Panc1 (cell line): ENCODE data around the gene ADGRV1. TPM values are rescaled to one million over a fixed set of nuclear protein-coding genes. Genes with fewer than 3 reads are reported as not detected.

Experiments
- ATAC-seq: fragments of 200-7000 bp; cut with Tn5 transposase; 2 replicates; pipeline ENCODE4 v1.9.1; 2020; ENCODE audit warnings: mild to moderate bottlenecking, moderate library complexity
- BruUV-seq: library from RNA; stranded (reverse); fragments of 400-500 nt; replicated peaks from 2 replicates; lab custom pipeline; 2021; lab: Mats Ljungman, UMichigan
- CTCF ChIA-PET: fragments of 300-600 bp; sonication (Branson Sonifier 250); formaldehyde crosslinking; loops from one replicate; lab custom pipeline; 2022; ENCODE audit warnings: antibody characterized with exemption; lab: Charles Lee
- POLR2A ChIA-PET: fragments of 300-600 bp; sonication (Branson Sonifier 250); formaldehyde crosslinking; loops from one replicate; lab custom pipeline; 2022; ENCODE audit warnings: antibody characterized with exemption; lab: Charles Lee
- DNase-seq: peaks from one replicate; pipeline ENCODE4 v3.0.0-alpha.2; 2010; ENCODE audit warnings: low read depth, low spot score
- H3K27ac ChIP-seq: 2 replicates; pipeline ENCODE4 v1.5.1; 2011; ENCODE audit warnings: mild to moderate bottlenecking, low read length, inconsistent platforms
- H3K27me3 ChIP-seq: fragments of 200-500 bp; sonication (Bioruptor generic); 2 replicates; pipeline ENCODE4 v1.6.0; 2014; ENCODE audit warnings: low read length, inconsistent platforms; ENCODE audit not compliant: control insufficient read depth, insufficient read depth
- H3K36me3 ChIP-seq: fragments of 200-500 bp; sonication (Bioruptor generic); 2 replicates; pipeline ENCODE4 v1.5.1; 2014; ENCODE audit warnings: inconsistent platforms, mild to moderate bottlenecking, low read length, moderate library complexity; ENCODE audit not compliant: control insufficient read depth, insufficient read depth
- H3K4me1 ChIP-seq: 2 replicates; pipeline ENCODE4 v1.5.1; 2011; ENCODE audit warnings: inconsistent platforms, mild to moderate bottlenecking, low read length, moderate library complexity; ENCODE audit not compliant: control insufficient read depth, insufficient read depth
- H3K4me3 ChIP-seq, 2 experiments: 2 replicates each; pipeline ENCODE4 v1.5.1; 2011 to 2012; ENCODE audit warnings: low read depth in 2 of 2, low read length in 2 of 2, mild to moderate bottlenecking in 2 of 2, inconsistent platforms in 1 of 2, moderate library complexity in 1 of 2
- H3K9me3 ChIP-seq: fragments of 200-500 bp; sonication (Bioruptor generic); 2 replicates; pipeline ENCODE4 v1.5.1; 2014; ENCODE audit warnings: low read depth, mild to moderate bottlenecking, inconsistent platforms, low read length, moderate library complexity; ENCODE audit not compliant: control insufficient read depth, insufficient read depth
- POLR2AphosphoS5 ChIP-seq: IDR thresholded peaks from 2 replicates; pipeline ENCODE4 v1.6.1; 2012; ENCODE audit warnings: mild to moderate bottlenecking, low read depth, low read length, moderate library complexity
- SIN3A ChIP-seq: IDR thresholded peaks from 2 replicates; pipeline ENCODE4 v1.6.1; 2012; ENCODE audit warnings: low read depth, mild to moderate bottlenecking, low read length, moderate library complexity, borderline replicate concordance; ENCODE audit not compliant: insufficient read depth
- TCF7L2 ChIP-seq: IDR thresholded peaks from 2 replicates; pipeline ENCODE4 v1.6.1; 2011; ENCODE audit warnings: mild to moderate bottlenecking, low read depth, low read length, inconsistent platforms
- in situ Hi-C: cut with HindIII; loops from 2 replicates; pipeline ENCODE4 v1.10.0; 2016; ENCODE audit warnings: low sequenced_read_pairs, low pct_unique_long_range_greater_than_20kb
- intact Hi-C: fragments of 100-400 bp; cut with micrococcal nuclease; formaldehyde crosslinking; loops from one replicate; pipeline ENCODE4 v1.10.0; 2022; ENCODE audit not compliant: unreplicated experiment
- total RNA-seq: library from RNA; stranded (reverse); gene quantifications from one replicate; pipeline ENCODE4 v1.2.1, GENCODE V29; 2021; ENCODE audit not compliant: unreplicated experiment
- TF ChIP-seq, protein P1 (sequence below), 2 experiments: IDR thresholded peaks; 2 replicates each; pipeline ENCODE4 v1.6.1; 2011 to 2012; ENCODE audit warnings: low read depth in 2 of 2, control low read depth in 1 of 2, low read length in 1 of 2, mild to moderate bottlenecking in 1 of 2, moderate library complexity in 1 of 2; ENCODE audit not compliant: insufficient read depth in 1 of 2
- TF ChIP-seq, protein P2 (sequence below): fragments of 450-650 bp; IDR thresholded peaks from 2 replicates; pipeline ENCODE4 v1.5.1; 2017; ENCODE audit warnings: mild to moderate bottlenecking

Gene ADGRV1
- total RNA-seq, 1 experiment from 2014 or later, result 0.49 TPM

DNA sequence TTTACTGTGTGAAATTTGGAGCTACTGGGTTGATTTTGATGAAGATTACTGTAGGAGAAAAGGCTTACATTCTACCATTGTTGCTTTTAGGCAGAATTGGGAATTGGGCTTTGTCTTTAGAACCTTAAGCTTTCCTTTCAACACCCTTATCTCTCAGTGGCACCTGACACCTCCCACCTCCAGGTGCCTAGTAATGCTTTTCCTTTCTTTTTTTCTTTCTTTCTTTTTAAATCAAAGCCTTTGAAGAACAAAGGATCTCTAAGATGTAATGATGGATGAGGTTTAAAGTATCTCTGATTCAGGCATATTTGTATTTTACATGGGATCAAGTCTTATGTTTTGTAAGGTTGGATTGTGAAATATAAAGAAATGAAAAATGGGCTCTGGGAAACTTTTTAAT lies 2.9 kb upstream of the ADGRV1 start:
- no peak overlapping the region for H3K27ac ChIP-seq
- H3K9me3 ChIP-seq, result no peaks in the 10 kb centered on the region
- ChIA-PET CTCF (no interaction called here), POLR2A (no interaction called here)
- peaks cover 54% of the 10 kb centered on the region for H3K27me3 ChIP-seq
- no peaks in the 10 kb centered on the region for H3K4me1 ChIP-seq
- no peak overlapping the region for H3K4me3 ChIP-seq
- no peaks in the 10 kb centered on the region; the same call in 1 of the 2 replicates for H3K36me3 ChIP-seq
- intact Hi-C loops (no loop called here), in situ Hi-C loops (no loop called here)
- no TSS peak for BruUV-seq
- ATAC-seq (no peak), DNase-seq (no peak)
- TF ChIP-seq, protein P1, sequence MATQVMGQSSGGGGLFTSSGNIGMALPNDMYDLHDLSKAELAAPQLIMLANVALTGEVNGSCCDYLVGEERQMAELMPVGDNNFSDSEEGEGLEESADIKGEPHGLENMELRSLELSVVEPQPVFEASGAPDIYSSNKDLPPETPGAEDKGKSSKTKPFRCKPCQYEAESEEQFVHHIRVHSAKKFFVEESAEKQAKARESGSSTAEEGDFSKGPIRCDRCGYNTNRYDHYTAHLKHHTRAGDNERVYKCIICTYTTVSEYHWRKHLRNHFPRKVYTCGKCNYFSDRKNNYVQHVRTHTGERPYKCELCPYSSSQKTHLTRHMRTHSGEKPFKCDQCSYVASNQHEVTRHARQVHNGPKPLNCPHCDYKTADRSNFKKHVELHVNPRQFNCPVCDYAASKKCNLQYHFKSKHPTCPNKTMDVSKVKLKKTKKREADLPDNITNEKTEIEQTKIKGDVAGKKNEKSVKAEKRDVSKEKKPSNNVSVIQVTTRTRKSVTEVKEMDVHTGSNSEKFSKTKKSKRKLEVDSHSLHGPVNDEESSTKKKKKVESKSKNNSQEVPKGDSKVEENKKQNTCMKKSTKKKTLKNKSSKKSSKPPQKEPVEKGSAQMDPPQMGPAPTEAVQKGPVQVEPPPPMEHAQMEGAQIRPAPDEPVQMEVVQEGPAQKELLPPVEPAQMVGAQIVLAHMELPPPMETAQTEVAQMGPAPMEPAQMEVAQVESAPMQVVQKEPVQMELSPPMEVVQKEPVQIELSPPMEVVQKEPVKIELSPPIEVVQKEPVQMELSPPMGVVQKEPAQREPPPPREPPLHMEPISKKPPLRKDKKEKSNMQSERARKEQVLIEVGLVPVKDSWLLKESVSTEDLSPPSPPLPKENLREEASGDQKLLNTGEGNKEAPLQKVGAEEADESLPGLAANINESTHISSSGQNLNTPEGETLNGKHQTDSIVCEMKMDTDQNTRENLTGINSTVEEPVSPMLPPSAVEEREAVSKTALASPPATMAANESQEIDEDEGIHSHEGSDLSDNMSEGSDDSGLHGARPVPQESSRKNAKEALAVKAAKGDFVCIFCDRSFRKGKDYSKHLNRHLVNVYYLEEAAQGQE (IDR thresholded peaks at IDR 0.05; ENCODE audit: insufficient read depth in 1 of 2, low read depth in 2 of 2, low read length in 1 of 2), result no peak

DNA sequence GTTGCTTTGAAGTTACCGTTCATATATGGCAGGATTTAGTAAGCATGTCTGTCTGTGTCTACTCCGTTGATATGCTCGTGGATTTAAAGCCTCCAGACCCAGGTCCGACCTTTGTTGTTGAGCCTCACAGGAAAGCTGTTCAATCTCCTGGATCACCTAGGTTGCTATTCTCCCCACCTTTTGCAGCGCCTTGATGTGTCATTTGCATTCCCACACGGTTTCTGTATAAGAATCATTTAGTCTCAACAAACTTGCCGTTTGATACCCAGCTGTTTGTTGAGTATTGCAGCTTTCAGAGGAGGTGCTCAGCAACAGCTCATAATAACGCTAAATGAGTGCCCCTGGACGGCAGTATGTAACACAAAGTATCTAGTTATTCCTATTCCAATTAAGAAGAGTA lies 1.2 kb upstream of the ADGRV1 start:
- intact Hi-C loops (no loop called here), in situ Hi-C loops (no loop called here)
- Histone ChIP-seq H3K27me3 (peaks cover 61% of the 10 kb centered on the region), H3K4me1 (no peaks in the 10 kb centered on the region), H3K27ac (no peak overlapping the region), H3K9me3 (no peaks in the 10 kb centered on the region), H3K4me3 (no peak overlapping the region), H3K36me3 (no peaks in the 10 kb centered on the region; the same call in 1 of the 2 replicates)
- TF ChIP-seq, protein P1 (IDR thresholded peaks at IDR 0.05; ENCODE audit: insufficient read depth in 1 of 2, low read depth in 2 of 2, low read length in 1 of 2), result no peak
- TF ChIP-seq, protein P2, sequence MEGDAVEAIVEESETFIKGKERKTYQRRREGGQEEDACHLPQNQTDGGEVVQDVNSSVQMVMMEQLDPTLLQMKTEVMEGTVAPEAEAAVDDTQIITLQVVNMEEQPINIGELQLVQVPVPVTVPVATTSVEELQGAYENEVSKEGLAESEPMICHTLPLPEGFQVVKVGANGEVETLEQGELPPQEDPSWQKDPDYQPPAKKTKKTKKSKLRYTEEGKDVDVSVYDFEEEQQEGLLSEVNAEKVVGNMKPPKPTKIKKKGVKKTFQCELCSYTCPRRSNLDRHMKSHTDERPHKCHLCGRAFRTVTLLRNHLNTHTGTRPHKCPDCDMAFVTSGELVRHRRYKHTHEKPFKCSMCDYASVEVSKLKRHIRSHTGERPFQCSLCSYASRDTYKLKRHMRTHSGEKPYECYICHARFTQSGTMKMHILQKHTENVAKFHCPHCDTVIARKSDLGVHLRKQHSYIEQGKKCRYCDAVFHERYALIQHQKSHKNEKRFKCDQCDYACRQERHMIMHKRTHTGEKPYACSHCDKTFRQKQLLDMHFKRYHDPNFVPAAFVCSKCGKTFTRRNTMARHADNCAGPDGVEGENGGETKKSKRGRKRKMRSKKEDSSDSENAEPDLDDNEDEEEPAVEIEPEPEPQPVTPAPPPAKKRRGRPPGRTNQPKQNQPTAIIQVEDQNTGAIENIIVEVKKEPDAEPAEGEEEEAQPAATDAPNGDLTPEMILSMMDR, result no peak
- TF ChIP-seq TCF7L2 (no peak), POLR2AphosphoS5 (no peak), SIN3A (no peak)
- ChIA-PET CTCF (no interaction called here), POLR2A (no interaction called here)
- no peak for ATAC-seq
- no TSS peak for BruUV-seq
- no peak for DNase-seq
